Fibroblast of lung (primary cell): ENCODE data around the gene LTBP1.

Source experiments
- CTCF ChIP-seq, 2 donors: IDR thresholded peaks in 1 of 2; conservative IDR thresholded peaks in 1 of 2; 1 replicate in 1 of 2; 2 replicates in 1 of 2; pipeline ENCODE4 v1.5.1; 2011 to 2012; ENCODE audit warnings: low read length in 2 of 2, control low read depth in 1 of 2, inconsistent platforms in 1 of 2, low read depth in 1 of 2, mild to moderate bottlenecking in 1 of 2
- EZH2 ChIP-seq: IDR thresholded peaks from 2 replicates; pipeline ENCODE4 v1.5.1; 2012; ENCODE audit warnings: low read length, control low read depth, mild to moderate bottlenecking; ENCODE audit errors: missing control alignments

GRCh38 chr2:33321236-33321771 is 374.6 kb downstream of the LTBP1 start:
- no peak for TF ChIP-seq CTCF (conservative IDR thresholded peaks at IDR 0.05 in 1 of 2, IDR thresholded peaks at IDR 0.05 in 1 of 2; ENCODE audit: low read depth in 1 of 2, low read length in 2 of 2)
- no peak for TF ChIP-seq EZH2
